Stimulated activated CD8-positive, alpha-beta memory T cell treated with anti-CD3 and anti-CD28 coated beads, Interleukin-12 subunit alpha, Interleukin-12 subunit beta, amount 100 ng/mL, for 1 hour (primary cell): Measurements from ENCODE around the gene SHTN1.

Experiments
- DNase-seq: peaks from one replicate; pipeline ENCODE4 v3.0.0-alpha.2; 2020; ENCODE audit warnings: low read depth

Gene SHTN1

GRCh38 chr10:116831790-116832189 lies 173.2 kb downstream of the SHTN1 start:
- DNase-seq, result no peak
